GM12878 (cell line): ENCODE data around the gene SCNN1B. TPM values are rescaled to one million over a fixed set of nuclear protein-coding genes. Genes with fewer than 3 reads are reported as not detected.

Experiments
- ATAC-seq: fragments of 200-7000 bp; cut with Tn5 transposase; 3 replicates; pipeline ENCODE4 v1.9.1; 2020; ENCODE audit warnings: mild to moderate bottlenecking, moderate library complexity
- BruUV-seq: library from RNA; stranded (reverse); fragments of 400-500 nt; replicated peaks from 2 replicates; lab custom pipeline; 2021; lab: Mats Ljungman, UMichigan
- CTCF ChIA-PET: fragments of 300-600 bp; sonication (Branson Sonifier 250); formaldehyde crosslinking; extraction: SDS; loops from one replicate; lab custom pipeline; 2021; ENCODE audit warnings: inconsistent platforms; lab: Yijun Ruan, JAX
- POLR2A ChIA-PET: fragments of 350-600 bp; formaldehyde crosslinking; extraction: SDS; loops from one replicate; lab custom pipeline; 2021; ENCODE audit warnings: inconsistent platforms; lab: Charles Lee
- RAD21 ChIA-PET: fragments of 300-600 bp; sonication (Branson Sonifier 250); formaldehyde crosslinking; loops from one replicate; lab custom pipeline; 2023; ENCODE audit warnings: antibody characterized with exemption; ENCODE audit not compliant: unreplicated experiment; lab: Charles Lee
- SMC1A ChIA-PET: fragments of 300-600 bp; sonication (Branson Sonifier 250); formaldehyde crosslinking; loops from one replicate; lab custom pipeline; 2023; ENCODE audit not compliant: unreplicated experiment, uncharacterized antibody; lab: Charles Lee
- DNase-seq: peaks from one replicate; pipeline ENCODE4 v3.0.0-alpha.2; 2011; ENCODE audit warnings: low read depth, low spot score
- FAIRE-seq: peaks from 3 replicates; lab custom pipeline; 2011; peaks lifted over from hg19 to GRCh38; lab: Jason Lieb, UNC
- H2AFZ ChIP-seq: 2 replicates; pipeline ENCODE4 v1.6.0; 2011; ENCODE audit warnings: low read depth, low read length, control low read depth; ENCODE audit not compliant: control insufficient read depth
- H3K27ac ChIP-seq: 2 replicates; pipeline ENCODE4 v1.5.1; 2011; ENCODE audit warnings: control low read depth; ENCODE audit not compliant: control insufficient read depth, insufficient read depth
- H3K27me3 ChIP-seq, 2 experiments: replicated peaks in 1 of 2; 2 replicates each; pipeline versions ENCODE4 v1.6.0 to v1.6.1; 2011; ENCODE audit warnings: low read length in 1 of 2; ENCODE audit not compliant: control insufficient read depth in 2 of 2, insufficient read depth in 2 of 2
- H3K36me3 ChIP-seq, 2 experiments: 2 replicates each; pipeline ENCODE4 v1.5.1; 2011; ENCODE audit warnings: low read length in 1 of 2; ENCODE audit not compliant: control insufficient read depth in 2 of 2, insufficient read depth in 2 of 2
- H3K4me1 ChIP-seq: 2 replicates; pipeline ENCODE4 v1.6.1; 2011; ENCODE audit warnings: mild to moderate bottlenecking, low read length, moderate library complexity, mixed read lengths; ENCODE audit not compliant: control insufficient read depth, insufficient read depth
- H3K4me2 ChIP-seq: 2 replicates; pipeline ENCODE4 v1.6.0; 2011; ENCODE audit warnings: control low read depth; ENCODE audit not compliant: control insufficient read depth, insufficient read depth
- H3K4me3 ChIP-seq: fragments of 200-600 bp; sonication (generic); 2 replicates; pipeline ENCODE4 v1.5.1; 2016
- H3K79me2 ChIP-seq: 2 replicates; pipeline ENCODE4 v1.6.0; 2011; ENCODE audit warnings: low read length; ENCODE audit not compliant: control insufficient read depth, insufficient read depth
- H3K9ac ChIP-seq: 2 replicates; pipeline ENCODE4 v1.8.0; 2011; ENCODE audit warnings: low read length, control low read depth, mixed read lengths; ENCODE audit not compliant: control insufficient read depth, insufficient read depth
- H3K9me3 ChIP-seq: replicated peaks from 3 replicates; pipeline ENCODE4 v1.5.1; 2011; ENCODE audit warnings: mild to moderate bottlenecking, low read length; ENCODE audit not compliant: control insufficient read depth, insufficient read depth
- H4K20me1 ChIP-seq: 2 replicates; pipeline ENCODE4 v1.6.0; 2011; ENCODE audit not compliant: control insufficient read depth, insufficient read depth
- BHLHE40 ChIP-seq, 2 experiments: fragments of 450-650 bp in 1 of 2; IDR thresholded peaks; 2 replicates each; pipeline ENCODE4 v1.6.1; 2011 to 2017; ENCODE audit warnings: low read depth in 2 of 2, borderline replicate concordance in 1 of 2, improper control_type of control experiment in 1 of 2, low read length in 1 of 2, mild to moderate bottlenecking in 1 of 2
- BRCA1 ChIP-seq: IDR thresholded peaks from 2 replicates; pipeline ENCODE4 v1.6.1; 2011; ENCODE audit warnings: low read depth, low read length, improper control_type of control experiment
- CREM ChIP-seq: IDR thresholded peaks from 2 replicates; pipeline ENCODE4 v1.6.1; 2014; ENCODE audit warnings: antibody characterized with exemption, low read depth
- IKZF2 ChIP-seq, 2 experiments: fragments of 450-650 bp; IDR thresholded peaks; 2 replicates each; pipeline ENCODE4 v1.6.1; 2017; ENCODE audit warnings: mild to moderate bottlenecking in 2 of 2, moderate library complexity in 2 of 2
- JUNB ChIP-seq: IDR thresholded peaks from 2 replicates; pipeline ENCODE4 v1.6.1; 2016; ENCODE audit warnings: antibody characterized with exemption, mild to moderate bottlenecking
- JUND ChIP-seq: IDR thresholded peaks from 2 replicates; pipeline ENCODE4 v1.6.1; 2012; ENCODE audit warnings: low read depth, mild to moderate bottlenecking, low read length, improper control_type of control experiment, moderate library complexity
- NR2C1 ChIP-seq: fragments of 450-650 bp; IDR thresholded peaks from 2 replicates; pipeline ENCODE4 v1.6.1; 2017; ENCODE audit warnings: antibody characterized with exemption, mild to moderate bottlenecking, moderate library complexity
- POU2F2 ChIP-seq: IDR thresholded peaks from 3 replicates; pipeline ENCODE4 v1.6.1; 2011; ENCODE audit warnings: low read depth, mild to moderate bottlenecking, low read length, borderline replicate concordance
- RAD51 ChIP-seq: fragments of 450-650 bp; IDR thresholded peaks from 2 replicates; pipeline ENCODE4 v1.6.1; 2016; ENCODE audit warnings: moderate library complexity, mild to moderate bottlenecking, inconsistent platforms
- SMAD5 ChIP-seq: IDR thresholded peaks from 2 replicates; pipeline ENCODE4 v1.6.1; 2016; ENCODE audit warnings: antibody characterized with exemption, low read depth
- SPI1 ChIP-seq: IDR thresholded peaks from 2 replicates; pipeline ENCODE4 v1.6.1; 2011; ENCODE audit warnings: low read depth, mild to moderate bottlenecking, low read length, moderate library complexity, borderline replicate concordance; ENCODE audit not compliant: insufficient read depth
- TCF7 ChIP-seq: IDR thresholded peaks from 2 replicates; pipeline ENCODE4 v1.6.1; 2014; ENCODE audit warnings: antibody characterized with exemption, borderline replicate concordance
- ZBTB40 ChIP-seq: fragments of 450-650 bp; IDR thresholded peaks from 2 replicates; pipeline ENCODE4 v1.6.1; 2016; ENCODE audit warnings: mild to moderate bottlenecking, moderate library complexity, borderline replicate concordance
- ZNF207 ChIP-seq: fragments of 450-650 bp; IDR thresholded peaks from 2 replicates; pipeline ENCODE4 v1.6.1; 2014; ENCODE audit warnings: antibody characterized with exemption, mild to moderate bottlenecking, borderline replicate concordance
- WGBS: methylation state at CpG from one replicate; pipeline ENCODE4 v1.1.6; 2016; ENCODE audit warnings: low lambda C conversion rate; ENCODE audit not compliant: insufficient replicate concordance, insufficient coverage; ENCODE audit errors: missing lambda C conversion rate; 5-methylcytosine and 5-hydroxymethylcytosine counted together
- in situ Hi-C: fragments of 300-500 bp; cut with MboI; formaldehyde crosslinking; loops from 9 replicates; pipeline ENCODE4 v1.14.3; 2018; ENCODE audit warnings: mixed read lengths
- intact Hi-C: fragments of 100-400 bp; cut with micrococcal nuclease; formaldehyde crosslinking; loops from one replicate; pipeline ENCODE4 v1.14.2; 2022; ENCODE audit not compliant: unreplicated experiment
- polyA plus RNA-seq, 11 experiments: library from polyadenylated mRNA; depleted of rRNA in 4 of 11; unstranded in 6 of 11; stranded (reverse) in 5 of 11; fragments of >200 nt; fragmentation: Nextera tagmentation in 4 of 11; fragmentation: Illumina TruSeq in 1 of 11; extraction: Ambion mirVana in 4 of 11; extraction: Trizol in 1 of 11; gene quantifications; 1 replicate in 1 of 11; 2 replicates in 10 of 11; pipeline versions ENCODE4 v1.2.1 to v1.2.3, GENCODE V29; 2011 to 2016; ENCODE audit warnings: inconsistent platforms in 2 of 11, missing spikeins in 2 of 11, low read depth in 1 of 11
- total RNA-seq, 4 experiments: library from RNA; depleted of rRNA in 3 of 4; stranded (reverse); fragments of >200 nt in 3 of 4; fragmentation: Illumina TruSeq in 1 of 4; extraction: Trizol in 1 of 4; gene quantifications; 2 replicates each; pipeline versions ENCODE4 v1.2.1 to v1.2.3, GENCODE V29; 2013 to 2021
- TF ChIP-seq, protein P1 (sequence below): IDR thresholded peaks from 2 replicates; pipeline ENCODE4 v1.6.1; 2012; ENCODE audit warnings: improper control_type of control experiment, low read depth, low read length; ENCODE audit not compliant: insufficient replicate concordance

SCNN1B gene
- total and polyA plus RNA-seq, 10 of the 15 experiments (the other 5 are each of a cell fraction or from before 2014, with no cell fraction given): 0.28 to 1.5 (median 0.64) TPM

GRCh38 chr16:23334457-23334853, 32.4 kb downstream of the SCNN1B start:
- Histone ChIP-seq H4K20me1 (no peaks in the 10 kb centered on the region), H3K27ac (peak overlapping the region; percentile 57), H2AFZ (no peak overlapping the region; the same call in 1 of the 2 replicates), H3K9me3 (peaks cover 2% of the 10 kb centered on the region; the same call in 2 of the 3 replicates), H3K79me2 (no peaks in the 10 kb centered on the region), H3K4me2 (peak overlapping the region; percentile 70; the same call in 1 of the 2 replicates), H3K9ac (no peak overlapping the region), H3K27me3 (no peaks in the 10 kb centered on the region), H3K4me1 (peaks cover 31% of the 10 kb centered on the region), H3K36me3 (no peaks in the 10 kb centered on the region), H3K4me3 (0 out of 2 replicates have a peak overlapping the region, but pooled peaks have one; percentile 5)
- ChIA-PET CTCF (interaction anchor here (0.7 to 8.0 kb wide), 9 partner anchors 8 to 151 kb away, joined by 3 to 80 read pairs (median 9); partner anchors contain the start of genes SCNN1B and SCNN1G), RAD21 (interaction anchor here (0.6 to 6.5 kb wide), 10 partner anchors 10 to 170 kb away, joined by 3 to 76 read pairs (median 6); partner anchors contain the start of gene SCNN1B), POLR2A (interaction anchor here (0.6 to 1.4 kb wide), 3 partner anchors 46 to 172 kb away, joined by 3 to 4 read pairs (median 3); no protein-coding TSS in a partner anchor), SMC1A (interaction anchor here (1.0 to 10.6 kb wide), 11 partner anchors 11 to 100 kb away, joined by 4 to 118 read pairs (median 6); partner anchors contain the start of gene SCNN1B)
- FAIRE-seq: peak; percentile 96
- intact Hi-C loops (loop anchor here (1.0 to 10.0 kb wide), 3 partner anchors 11 to 100 kb away; no protein-coding TSS in a partner anchor), in situ Hi-C loops (no loop called here)
- ATAC-seq: peak; percentile 68
- DNase-seq: peak; percentile 93
- WGBS: 3% methylated on average over 3 of the region's 3 CpGs
- no TSS peak for BruUV-seq
- TF ChIP-seq TCF7 (no peak), JUND (no peak), IKZF2 (IDR thresholded peaks at IDR 0.05) (peak; percentile 79 to 89), BHLHE40 (IDR thresholded peaks at IDR 0.05; ENCODE audit: borderline replicate concordance in 1 of 2, low read depth in 2 of 2, low read length in 1 of 2) (peak; percentile 90 to 93), POU2F2 (0 out of 3 replicates have a peak, but pooled peaks have one; percentile 48), SMAD5 (no peak), ZNF207 (no peak), ZBTB40 (no peak), CREM (peak; percentile 42; the same call in 1 of the 2 replicates), NR2C1 (no peak; the same call in 1 of the 2 replicates), JUNB (peak; percentile 24; the same call in 1 of the 2 replicates), RAD51 (peak; percentile 17; the same call in 1 of the 2 replicates), BRCA1 (no peak), SPI1 (no peak)
- TF ChIP-seq, protein P1, sequence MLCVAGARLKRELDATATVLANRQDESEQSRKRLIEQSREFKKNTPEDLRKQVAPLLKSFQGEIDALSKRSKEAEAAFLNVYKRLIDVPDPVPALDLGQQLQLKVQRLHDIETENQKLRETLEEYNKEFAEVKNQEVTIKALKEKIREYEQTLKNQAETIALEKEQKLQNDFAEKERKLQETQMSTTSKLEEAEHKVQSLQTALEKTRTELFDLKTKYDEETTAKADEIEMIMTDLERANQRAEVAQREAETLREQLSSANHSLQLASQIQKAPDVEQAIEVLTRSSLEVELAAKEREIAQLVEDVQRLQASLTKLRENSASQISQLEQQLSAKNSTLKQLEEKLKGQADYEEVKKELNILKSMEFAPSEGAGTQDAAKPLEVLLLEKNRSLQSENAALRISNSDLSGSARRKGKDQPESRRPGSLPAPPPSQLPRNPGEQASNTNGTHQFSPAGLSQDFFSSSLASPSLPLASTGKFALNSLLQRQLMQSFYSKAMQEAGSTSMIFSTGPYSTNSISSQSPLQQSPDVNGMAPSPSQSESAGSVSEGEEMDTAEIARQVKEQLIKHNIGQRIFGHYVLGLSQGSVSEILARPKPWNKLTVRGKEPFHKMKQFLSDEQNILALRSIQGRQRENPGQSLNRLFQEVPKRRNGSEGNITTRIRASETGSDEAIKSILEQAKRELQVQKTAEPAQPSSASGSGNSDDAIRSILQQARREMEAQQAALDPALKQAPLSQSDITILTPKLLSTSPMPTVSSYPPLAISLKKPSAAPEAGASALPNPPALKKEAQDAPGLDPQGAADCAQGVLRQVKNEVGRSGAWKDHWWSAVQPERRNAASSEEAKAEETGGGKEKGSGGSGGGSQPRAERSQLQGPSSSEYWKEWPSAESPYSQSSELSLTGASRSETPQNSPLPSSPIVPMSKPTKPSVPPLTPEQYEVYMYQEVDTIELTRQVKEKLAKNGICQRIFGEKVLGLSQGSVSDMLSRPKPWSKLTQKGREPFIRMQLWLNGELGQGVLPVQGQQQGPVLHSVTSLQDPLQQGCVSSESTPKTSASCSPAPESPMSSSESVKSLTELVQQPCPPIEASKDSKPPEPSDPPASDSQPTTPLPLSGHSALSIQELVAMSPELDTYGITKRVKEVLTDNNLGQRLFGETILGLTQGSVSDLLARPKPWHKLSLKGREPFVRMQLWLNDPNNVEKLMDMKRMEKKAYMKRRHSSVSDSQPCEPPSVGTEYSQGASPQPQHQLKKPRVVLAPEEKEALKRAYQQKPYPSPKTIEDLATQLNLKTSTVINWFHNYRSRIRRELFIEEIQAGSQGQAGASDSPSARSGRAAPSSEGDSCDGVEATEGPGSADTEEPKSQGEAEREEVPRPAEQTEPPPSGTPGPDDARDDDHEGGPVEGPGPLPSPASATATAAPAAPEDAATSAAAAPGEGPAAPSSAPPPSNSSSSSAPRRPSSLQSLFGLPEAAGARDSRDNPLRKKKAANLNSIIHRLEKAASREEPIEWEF: no peak
